Neural cell (in vitro differentiated cells): Measurements from ENCODE around the gene TMEM81. TPM values are rescaled to one million over a fixed set of nuclear protein-coding genes. Genes with fewer than 3 reads are reported as not detected.

Experiments
- H2AFZ ChIP-seq: fragments of 200-600, 300-800 bp; sonication (generic), shearing (Covaris generic); 2 replicates; pipeline ENCODE4 v1.6.0; 2014; ENCODE audit warnings: low read depth, mild to moderate bottlenecking, antibody characterized with exemption, low read length, moderate library complexity
- H3F3A ChIP-seq: fragments of 200-600 bp; shearing (Covaris generic); 2 replicates; pipeline ENCODE4 v1.6.1; 2016; ENCODE audit warnings: mild to moderate bottlenecking, moderate library complexity, mixed read lengths, antibody characterized with exemption, low read length; ENCODE audit not compliant: insufficient read depth, poor library complexity, severe bottlenecking
- H3K27ac ChIP-seq: fragments of 200-600, 300-800 bp; sonication (generic), shearing (Covaris generic); 2 replicates; pipeline ENCODE4 v1.5.1; 2014; ENCODE audit warnings: mild to moderate bottlenecking, low read length, moderate library complexity
- H3K27me3 ChIP-seq: fragments of 300-800, 200-600 bp; sonication (generic), shearing (Covaris generic); 2 replicates; pipeline ENCODE4 v1.6.0; 2014; ENCODE audit warnings: mild to moderate bottlenecking, low read depth, low read length, moderate library complexity; ENCODE audit not compliant: insufficient read depth
- H3K36me3 ChIP-seq: fragments of 300-800, 200-600 bp; sonication (generic), shearing (Covaris generic); 2 replicates; pipeline ENCODE4 v1.5.1; 2014; ENCODE audit warnings: mild to moderate bottlenecking, antibody characterized with exemption, low read length, moderate library complexity; ENCODE audit not compliant: insufficient read depth
- H3K4me2 ChIP-seq: fragments of 300-800, 200-600 bp; sonication (generic), shearing (Covaris generic); 2 replicates; pipeline ENCODE4 v1.6.0; 2014; ENCODE audit warnings: mild to moderate bottlenecking, low read length
- H3K4me3 ChIP-seq: fragments of 300-800, 200-600 bp; sonication (generic), shearing (Covaris generic); 2 replicates; pipeline ENCODE4 v1.5.1; 2014; ENCODE audit warnings: mild to moderate bottlenecking, low read length, moderate library complexity
- H3K79me2 ChIP-seq: fragments of 200-600 bp; shearing (Covaris generic); replicated peaks from 2 replicates; pipeline ENCODE4 v1.6.0; 2014; ENCODE audit warnings: mild to moderate bottlenecking, low read length, moderate library complexity; ENCODE audit not compliant: insufficient read depth
- H3K9ac ChIP-seq: fragments of 300-800, 200-600 bp; sonication (generic), shearing (Covaris generic); 2 replicates; pipeline ENCODE4 v1.6.1; 2016; ENCODE audit warnings: mild to moderate bottlenecking, low read length, mixed read lengths
- H3K9me2 ChIP-seq: fragments of 200-600 bp; shearing (Covaris generic); 2 replicates; pipeline ENCODE4 v1.6.1; 2016; ENCODE audit warnings: mild to moderate bottlenecking, low read length, mixed read lengths; ENCODE audit not compliant: insufficient read depth
- H3K9me3 ChIP-seq: fragments of 200-600, 300-800 bp; sonication (generic), shearing (Covaris generic); 2 replicates; pipeline ENCODE4 v1.6.1; 2016; ENCODE audit warnings: mild to moderate bottlenecking, mixed run types, low read length, moderate library complexity, mixed read lengths
- H4K20me1 ChIP-seq: fragments of 200-600 bp; shearing (Covaris generic); 2 replicates; pipeline ENCODE4 v1.6.1; 2016; ENCODE audit warnings: mild to moderate bottlenecking, mixed run types; ENCODE audit not compliant: insufficient read depth
- CTCF ChIP-seq: fragments of 450-650 bp; IDR thresholded peaks from 2 replicates; pipeline ENCODE4 v1.5.1; 2014; ENCODE audit warnings: antibody characterized with exemption, mild to moderate bottlenecking, moderate library complexity; ENCODE audit not compliant: poor library complexity, severe bottlenecking
- EP300 ChIP-seq: fragments of 450-650 bp; conservative IDR thresholded peaks from 2 replicates; pipeline ENCODE4 v1.6.1; 2014; ENCODE audit warnings: antibody characterized with exemption, mild to moderate bottlenecking, moderate library complexity; ENCODE audit not compliant: poor library complexity, severe bottlenecking
- EZH2 ChIP-seq: fragments of 200-600, 300-800 bp; shearing (Covaris generic), sonication (generic); IDR thresholded peaks from 2 replicates; pipeline ENCODE4 v1.6.1; 2014; ENCODE audit warnings: antibody characterized with exemption, low read length, borderline replicate concordance, mild to moderate bottlenecking; ENCODE audit not compliant: insufficient read depth, poor library complexity, severe bottlenecking
- MXI1 ChIP-seq: fragments of 450-650 bp; conservative IDR thresholded peaks from 2 replicates; pipeline ENCODE4 v1.6.1; 2014; ENCODE audit warnings: antibody characterized with exemption, mild to moderate bottlenecking; ENCODE audit not compliant: poor library complexity, severe bottlenecking
- POLR2AphosphoS5 ChIP-seq: IDR thresholded peaks from 2 replicates; pipeline ENCODE4 v1.6.1; 2012
- RAD21 ChIP-seq: fragments of 450-650 bp; conservative IDR thresholded peaks from 2 replicates; pipeline ENCODE4 v1.6.1; 2014; ENCODE audit warnings: antibody characterized with exemption, mild to moderate bottlenecking, moderate library complexity
- REST ChIP-seq: IDR thresholded peaks from 2 replicates; pipeline ENCODE4 v1.6.1; 2012; ENCODE audit warnings: borderline replicate concordance
- SMC3 ChIP-seq: fragments of 450-650 bp; conservative IDR thresholded peaks from 2 replicates; pipeline ENCODE4 v1.6.1; 2014; ENCODE audit warnings: antibody characterized with exemption, mild to moderate bottlenecking, moderate library complexity; ENCODE audit not compliant: poor library complexity
- TAF1 ChIP-seq: IDR thresholded peaks from 2 replicates; pipeline ENCODE4 v1.6.1; 2012; ENCODE audit warnings: low read depth
- polyA plus RNA-seq: library from polyadenylated mRNA; depleted of rRNA; stranded (reverse); fragments of >200 nt; gene quantifications from 2 replicates; pipeline ENCODE4 v1.2.3, GENCODE V29; 2014

TMEM81 gene
- polyA plus RNA-seq, 1 donor from 2014 or later = 10.1 TPM

GRCh38 chr1:205111354-205111753 lies 27.1 kb upstream of the TMEM81 start:
- H3K4me2 ChIP-seq = no peak overlapping the region
- H3K9me2 ChIP-seq = no peaks in the 10 kb centered on the region
- TF ChIP-seq EP300 (no peak), RAD21 (no peak), EZH2 (no peak), CTCF (no peak), SMC3 (no peak), REST (no peak), POLR2AphosphoS5 (no peak), TAF1 (no peak), MXI1 (no peak)
- no peaks in the 10 kb centered on the region for H3F3A ChIP-seq
- H3K27me3 ChIP-seq = no peaks in the 10 kb centered on the region
- H3K9me3 ChIP-seq = no peaks in the 10 kb centered on the region
- H3K27ac ChIP-seq = no peak overlapping the region
- no peaks in the 10 kb centered on the region for H4K20me1 ChIP-seq
- H3K79me2 ChIP-seq = peaks cover 8% of the 10 kb centered on the region
- H3K36me3 ChIP-seq = no peaks in the 10 kb centered on the region
- no peak overlapping the region for H3K4me3 ChIP-seq
- H2AFZ ChIP-seq = no peak overlapping the region
- H3K9ac ChIP-seq = no peak overlapping the region

- TF ChIP-seq TAF1 (no peak), EP300 (no peak), RAD21 (no peak), EZH2 (no peak), SMC3 (no peak), POLR2AphosphoS5 (no peak), MXI1 (no peak), REST (no peak), CTCF (no peak)
- Histone ChIP-seq H3K27me3 (no peaks in the 10 kb centered on the region), H3K9me2 (no peaks in the 10 kb centered on the region), H2AFZ (no peak overlapping the region), H3F3A (no peaks in the 10 kb centered on the region), H3K9ac (no peak overlapping the region), H3K36me3 (no peaks in the 10 kb centered on the region), H3K79me2 (no peaks in the 10 kb centered on the region), H3K9me3 (no peaks in the 10 kb centered on the region), H3K4me2 (no peak overlapping the region), H3K4me3 (no peak overlapping the region), H4K20me1 (no peaks in the 10 kb centered on the region), H3K27ac (no peak overlapping the region)
Measured at GRCh38 chr1:205109711-205110110, 25.5 kb upstream of the TMEM81 start.
